GM21526 (cell line): ENCODE measurements around the gene SERPINH1.
A peak's percentile ranks its signal among the peaks of the same experiment; 100 is the strongest.

Experiments
- ATAC-seq: cut with Tn5 transposase; IDR thresholded peaks from one replicate; pipeline ENCODE4 v1.9.1; 2021; ENCODE audit warnings: moderate library complexity; ENCODE audit not compliant: unreplicated experiment, low FRiP score

The SERPINH1 gene

GRCh38 chr11:75562048-75562835 lies at the start of gene SERPINH1:
SERPINH1 (plus strand) TSS chr11:75562253; CDS start chr11:75566350, 4,097 bp downstream.
- ATAC-seq, result peak; percentile 64

DNA sequence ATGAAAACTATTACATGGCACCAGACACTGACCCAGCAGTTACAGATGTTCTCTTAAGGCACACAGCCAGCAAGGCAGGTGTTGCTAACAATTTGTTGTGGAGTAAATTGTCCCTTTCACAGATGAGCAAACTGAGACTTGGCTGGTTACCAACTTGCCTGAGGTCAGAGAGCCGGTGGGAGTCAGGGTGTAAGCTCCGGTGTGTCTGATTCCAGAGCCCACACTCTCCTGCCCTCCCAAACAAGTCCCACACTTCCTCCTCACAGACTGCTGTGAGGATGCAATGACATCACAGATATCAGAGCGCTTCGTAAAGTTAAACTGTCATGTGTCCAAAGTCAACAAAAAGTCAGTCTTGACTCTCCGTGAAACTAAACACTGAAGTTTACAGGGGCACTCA lies 48.8 kb upstream of the SERPINH1 start:
- ATAC-seq, result no peak

DNA sequence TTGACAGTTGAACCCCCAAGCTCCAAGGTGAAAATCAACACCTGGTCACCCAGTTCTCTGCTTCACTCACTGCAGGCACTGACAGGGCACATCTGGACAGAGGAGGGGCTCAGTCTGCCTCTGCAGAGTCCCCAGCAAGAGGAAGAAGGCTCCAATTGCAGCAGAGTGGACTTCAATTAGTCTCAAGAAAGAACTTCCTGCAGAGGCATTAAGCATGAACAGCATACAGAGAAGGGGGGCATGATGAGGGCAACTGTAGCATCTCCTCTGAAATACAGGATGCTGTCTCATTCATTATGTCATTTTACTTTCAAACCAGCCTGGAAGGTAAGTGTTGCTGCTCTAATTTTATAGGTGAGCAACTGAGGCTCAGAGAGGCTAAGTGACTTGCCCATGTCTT lies 47.5 kb upstream of the SERPINH1 start:
- no peak for ATAC-seq

DNA sequence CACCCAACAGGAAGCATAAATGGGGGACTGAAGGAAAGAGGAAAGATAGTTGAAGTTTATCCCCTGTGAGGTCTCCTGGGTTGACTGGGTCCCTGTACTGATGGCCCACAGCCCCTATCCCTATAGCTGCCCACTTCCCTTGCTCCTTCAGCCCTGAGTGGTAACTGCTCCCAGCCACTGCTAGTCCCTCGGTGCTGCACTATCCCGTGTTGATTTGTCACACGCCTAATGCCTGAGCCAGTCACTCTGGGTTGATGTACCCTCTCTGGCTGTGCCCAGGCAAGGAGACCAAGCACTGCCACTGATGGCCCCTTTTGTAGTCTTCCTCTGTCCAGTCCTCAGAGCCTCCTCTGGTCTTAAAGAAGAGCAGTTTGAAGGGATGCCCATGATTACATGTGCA lies 45.9 kb upstream of the SERPINH1 start:
- ATAC-seq, result no peak

DNA sequence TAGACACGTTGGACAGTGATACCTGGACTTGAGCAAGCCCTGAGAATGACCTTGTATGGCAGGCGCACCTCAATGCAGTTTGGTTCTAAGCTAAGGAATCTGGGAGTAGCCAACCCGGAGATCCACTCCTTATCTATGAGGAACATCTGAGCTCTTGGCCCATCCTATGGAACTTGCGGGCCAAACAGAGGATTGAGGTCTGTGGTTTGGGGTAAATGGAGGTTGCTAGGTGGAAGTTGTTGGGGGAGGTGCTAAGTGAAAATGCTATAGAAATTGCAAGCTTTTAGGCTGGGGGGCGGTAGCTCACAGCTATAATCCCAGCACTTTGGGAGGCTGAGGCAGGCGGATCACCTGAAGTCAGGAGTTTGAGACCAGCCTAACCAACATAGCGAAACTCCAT lies 45.2 kb upstream of the SERPINH1 start:
- ATAC-seq, result no peak

- ATAC-seq, result no peak
These were observed 43.9 kb upstream of the SERPINH1 start for GRCh38 chr11:75518204-75518549.

GRCh38 chr11:75518771-75519653 lies 43.0 kb upstream of the SERPINH1 start:
- no peak for ATAC-seq

GRCh38 chr11:75520688-75521087 lies 41.4 kb upstream of the SERPINH1 start:
- no peak for ATAC-seq

GRCh38 chr11:75522286-75523044 lies 39.6 kb upstream of the SERPINH1 start:
- no peak for ATAC-seq

- no peak for ATAC-seq
These were observed 38.9 kb upstream of the SERPINH1 start for GRCh38 chr11:75523189-75523588.

DNA sequence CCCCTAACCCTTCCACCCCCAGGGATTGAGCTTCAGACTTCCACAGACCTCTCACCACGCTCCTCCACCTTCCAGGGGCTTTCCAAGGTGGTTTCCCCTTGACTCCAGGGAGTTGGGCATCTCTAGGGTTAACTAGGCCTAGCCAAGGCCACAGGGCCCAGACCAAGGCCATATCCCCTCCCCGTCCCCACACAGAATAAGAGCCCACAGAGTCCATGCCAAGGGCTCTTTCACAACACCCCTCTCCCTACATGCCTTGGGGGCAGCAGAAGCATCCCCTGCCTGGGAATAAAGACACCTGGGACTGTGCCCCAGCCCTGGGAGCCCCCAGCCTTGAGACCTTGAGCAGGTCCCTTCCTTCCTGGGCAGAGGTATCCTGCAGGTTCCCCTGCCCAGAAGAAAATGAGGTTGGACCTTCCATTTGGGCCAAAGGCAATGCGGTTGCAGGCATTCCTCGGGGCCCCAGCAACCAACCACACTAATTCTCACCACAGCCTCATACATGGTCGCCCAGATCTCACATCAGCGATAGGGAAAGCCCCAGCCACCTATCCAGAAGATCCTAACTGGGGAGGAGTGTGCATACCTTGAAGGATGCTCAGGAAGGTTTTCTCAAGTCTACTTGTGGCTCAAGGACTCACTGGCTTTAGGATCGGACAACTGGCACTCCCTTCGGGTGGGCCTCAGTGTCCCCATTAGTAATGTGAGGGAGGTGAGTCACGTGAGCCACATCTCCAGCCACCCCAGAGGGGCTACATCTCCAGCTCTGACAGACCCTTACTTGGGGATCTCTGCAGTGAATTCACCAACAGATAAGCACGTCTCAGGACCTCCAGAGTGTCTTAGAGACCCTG lies 38.0 kb upstream of the SERPINH1 start:
- no peak for ATAC-seq

DNA sequence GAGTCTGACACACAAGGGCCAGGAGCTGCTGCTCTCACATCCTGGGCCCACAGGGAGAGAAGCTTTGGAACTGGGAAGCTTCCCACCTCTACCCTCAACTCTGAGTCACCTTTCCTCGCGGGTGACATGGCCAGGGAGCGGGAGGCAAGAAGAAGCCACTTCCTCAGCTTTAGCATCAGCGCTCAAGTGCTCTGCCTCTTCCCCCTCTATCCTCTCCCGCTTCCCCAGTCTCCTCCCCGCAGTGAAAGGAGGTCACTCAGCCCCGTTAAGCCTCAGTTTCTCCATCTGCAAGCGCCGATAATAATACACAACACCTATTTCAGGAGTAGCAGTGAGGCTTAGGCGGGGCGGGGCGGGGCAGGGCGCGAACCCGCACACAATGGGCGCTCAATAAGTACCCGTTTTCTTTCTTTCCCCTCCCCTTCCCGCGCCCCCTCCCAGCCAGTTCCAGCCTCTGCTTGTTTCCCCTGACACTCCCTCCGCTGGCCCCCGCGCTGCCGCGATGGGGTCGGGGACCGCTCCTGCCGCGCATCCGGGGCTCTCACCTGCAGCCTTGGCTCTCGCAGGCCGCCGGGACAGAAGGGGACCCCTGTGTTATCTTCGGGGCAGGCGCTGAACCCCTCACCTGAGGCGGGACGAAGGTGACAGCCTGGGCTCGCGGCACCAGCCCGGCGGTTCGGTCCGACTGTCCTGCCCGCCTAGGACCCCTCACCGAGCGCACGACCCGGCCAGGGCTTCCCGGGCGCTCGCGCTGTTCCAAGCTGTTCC lies 37.2 kb upstream of the SERPINH1 start:
- peak; percentile 3 for ATAC-seq

DNA sequence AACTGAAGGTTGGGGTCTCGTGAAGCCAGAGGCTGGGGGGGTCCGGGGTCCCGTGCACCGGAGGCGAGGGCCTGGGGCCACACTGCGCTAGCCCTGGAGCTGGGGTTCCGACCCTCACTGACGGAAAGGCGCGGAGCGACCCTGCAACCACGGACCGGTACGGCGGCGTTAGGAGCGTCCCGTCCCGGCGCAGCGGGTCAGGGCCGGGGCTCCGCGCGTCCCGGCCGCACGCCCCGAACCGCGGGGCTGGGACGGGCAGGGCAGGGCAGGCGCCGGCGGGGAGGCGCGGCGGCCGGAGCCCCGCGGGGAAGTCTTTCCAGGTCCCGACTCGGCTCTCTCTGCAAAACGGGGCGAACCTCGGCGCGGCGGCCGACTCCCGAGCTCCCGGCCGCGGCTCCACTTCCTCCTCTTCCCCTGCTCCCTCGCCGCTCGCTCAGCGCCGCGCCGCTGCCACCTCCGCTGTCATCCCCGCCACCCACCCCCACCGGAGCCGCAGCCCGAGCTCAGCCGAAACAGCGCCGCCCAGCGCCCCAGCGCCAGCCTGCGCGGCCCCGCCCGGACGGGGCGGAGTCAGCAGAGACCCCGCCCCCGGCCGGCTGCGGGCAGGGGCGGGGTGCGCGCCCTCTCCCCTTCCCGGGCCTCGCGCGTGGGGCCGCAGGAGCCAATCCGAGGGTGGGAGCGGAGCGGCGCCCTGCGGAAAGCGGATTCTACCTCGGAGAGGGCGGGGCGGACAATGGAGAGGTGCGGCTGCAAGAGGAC lies 36.4 kb upstream of the SERPINH1 start, which contains the start of gene GDPD5:
TSS of gene GDPD5 (minus strand) at position 509 of the 759 bp plus-strand sequence. CDS start 48,206 bp downstream, outside the sequence.
- ATAC-seq, result peak; percentile 68

DNA sequence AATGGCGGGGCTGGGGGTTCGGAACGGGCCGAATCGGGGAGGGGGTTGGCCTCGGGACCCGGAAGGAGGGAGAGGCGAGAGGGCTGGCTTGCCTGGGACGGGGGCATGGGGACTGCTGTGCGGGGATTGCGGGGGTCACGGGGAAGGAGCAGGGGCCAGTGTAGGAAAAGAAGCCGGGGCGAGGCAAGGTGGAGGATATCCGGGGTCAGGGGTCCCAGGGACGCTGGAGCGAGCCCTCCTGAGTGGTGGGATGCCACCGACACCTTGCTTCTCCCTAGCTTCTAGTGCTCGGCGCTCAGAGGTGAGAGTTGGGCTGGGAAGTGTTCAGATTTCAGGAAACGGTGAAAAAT lies 35.9 kb upstream of the SERPINH1 start:
- no peak for ATAC-seq

DNA sequence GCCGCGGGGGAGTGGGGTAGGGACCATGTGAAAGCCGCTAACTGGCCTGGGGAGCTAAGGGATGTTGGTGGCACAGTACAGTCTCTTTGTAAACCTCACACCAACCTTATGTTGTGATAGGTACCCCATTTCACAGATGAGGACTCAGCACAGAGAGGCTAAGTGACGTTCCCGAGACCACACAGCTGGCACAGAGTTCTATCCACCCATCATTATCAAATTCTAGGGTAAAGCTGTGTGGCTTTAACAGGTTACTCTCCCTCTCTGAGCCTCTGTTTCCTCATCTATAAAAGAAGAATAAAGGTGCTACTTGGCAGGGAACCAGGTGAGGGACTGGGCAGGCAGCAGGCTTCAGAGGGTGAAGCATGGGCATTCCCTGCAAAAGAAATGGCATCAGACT lies 34.9 kb upstream of the SERPINH1 start:
- ATAC-seq, result no peak

DNA sequence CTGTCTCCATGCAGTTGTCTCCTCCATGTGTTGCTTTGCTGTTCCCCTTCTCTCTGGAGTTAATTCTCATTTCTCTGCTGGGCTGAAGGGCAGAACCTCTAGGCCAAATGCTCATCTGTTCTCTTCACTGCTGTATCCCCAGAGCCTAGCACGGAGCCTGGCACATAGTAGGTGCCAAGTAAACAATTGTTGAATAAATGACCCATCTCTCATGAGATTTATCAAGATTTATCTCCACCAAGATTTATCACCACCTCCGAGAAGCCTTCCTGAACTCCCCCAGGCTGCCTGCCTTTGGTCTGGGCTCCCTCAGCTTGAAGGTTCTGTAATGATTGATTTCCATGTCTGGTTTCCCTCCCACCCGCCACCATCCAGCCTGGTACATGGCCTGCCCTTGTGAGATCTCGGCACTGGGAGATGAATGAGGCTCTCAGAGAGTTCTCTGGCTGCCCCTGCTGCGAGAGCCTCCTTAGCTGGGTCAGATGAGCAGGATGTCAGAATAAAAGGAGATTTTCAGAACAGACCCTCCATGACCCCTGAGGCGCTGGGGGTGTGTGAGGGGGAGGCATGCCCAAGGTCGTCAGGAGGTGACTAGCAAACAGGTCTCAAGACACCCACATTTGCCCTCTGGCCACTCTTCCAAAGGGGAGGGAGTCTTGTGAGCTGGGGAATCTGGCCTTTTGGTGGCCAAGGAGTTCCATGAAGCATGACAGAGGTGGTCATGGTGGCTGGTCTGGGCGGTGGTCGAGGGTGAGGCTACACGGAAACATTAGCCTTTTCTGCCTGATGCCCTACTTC lies 33.9 kb upstream of the SERPINH1 start:
- ATAC-seq, result no peak

DNA sequence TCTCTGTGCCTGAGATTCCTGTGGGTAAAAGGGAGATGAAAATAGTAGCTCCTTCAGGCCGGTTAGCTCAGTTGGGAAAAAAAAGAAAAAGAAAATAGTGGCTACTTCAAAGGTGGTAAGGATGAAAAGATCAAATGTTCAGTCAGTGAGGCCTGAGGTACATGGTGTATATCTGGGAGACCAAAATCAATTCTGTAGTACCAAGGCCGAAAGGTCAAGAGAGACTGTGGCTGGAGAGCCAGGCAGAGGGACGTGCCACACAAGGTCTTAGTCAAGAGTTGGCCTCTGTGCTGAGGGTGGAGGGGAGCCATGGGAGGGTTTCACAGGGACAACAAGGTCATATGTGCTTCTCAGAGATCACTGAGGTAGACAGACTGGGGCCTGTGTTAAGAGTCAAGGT lies 31.5 kb upstream of the SERPINH1 start:
- no peak for ATAC-seq

- ATAC-seq, result no peak
These were observed 30.7 kb upstream of the SERPINH1 start for GRCh38 chr11:75531325-75531724.
